ENCODE results near the gene KIF3B. TPM values are rescaled to one million over a fixed set of nuclear protein-coding genes. Genes with fewer than 3 reads are reported as not detected.

Gene KIF3B
- total and polyA plus RNA-seq, 2 of the 13 experiments (the other 11 are each of a cell fraction or from before 2014, with no cell fraction given), result 23.6 to 28.8 TPM

GRCh38 chr20:32354592-32355416 lies 77.4 kb downstream of the KIF3B start (continued):
- TF ChIP-seq HMGXB4 (CRISPR knock-in tag; IDR thresholded peaks at IDR 0.05; ENCODE audit: borderline replicate concordance in 1 of 2, low read depth in 1 of 2) (no peak), SETDB1 (CRISPR knock-in tag; IDR thresholded peaks at IDR 0.05; ENCODE audit: borderline replicate concordance) (no peak), ZNF569 (CRISPR knock-in tag; IDR thresholded peaks at IDR 0.05; ENCODE audit: borderline replicate concordance) (no peak), TARDBP (CRISPR knock-in tag; IDR thresholded peaks at IDR 0.05) (peak; percentile 70; the same call in 1 of the 2 replicates), KLF15 (CRISPR knock-in tag; IDR thresholded peaks at IDR 0.05; ENCODE audit: borderline replicate concordance) (no peak), DPF2 (CRISPR knock-in tag; IDR thresholded peaks at IDR 0.05; ENCODE audit: borderline replicate concordance, low read depth) (peak; percentile 73), TOPORS (CRISPR knock-in tag; IDR thresholded peaks at IDR 0.05) (no peak), ZBTB8A (CRISPR knock-in tag; IDR thresholded peaks at IDR 0.05; ENCODE audit: borderline replicate concordance, low read depth) (no peak), ATF1 (CRISPR knock-in tag; IDR thresholded peaks at IDR 0.05) (0 out of 2 replicates have a peak, but pooled peaks have one; percentile 4), ARNTL (CRISPR knock-in tag; IDR thresholded peaks at IDR 0.05) (no peak), ERF (CRISPR knock-in tag; IDR thresholded peaks at IDR 0.05) (peak; percentile 41; the same call in 1 of the 2 replicates), REL (CRISPR knock-in tag; conservative IDR thresholded peaks at IDR 0.05) (no peak)
- TF ChIP-seq, protein P1, sequence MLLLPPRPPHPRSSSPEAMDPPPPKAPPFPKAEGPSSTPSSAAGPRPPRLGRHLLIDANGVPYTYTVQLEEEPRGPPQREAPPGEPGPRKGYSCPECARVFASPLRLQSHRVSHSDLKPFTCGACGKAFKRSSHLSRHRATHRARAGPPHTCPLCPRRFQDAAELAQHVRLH (CRISPR knock-in tag; IDR thresholded peaks at IDR 0.05; ENCODE audit: borderline replicate concordance, low read depth), result peak; percentile 42; the same call in 1 of the 2 replicates
- TF ChIP-seq, protein P2, sequence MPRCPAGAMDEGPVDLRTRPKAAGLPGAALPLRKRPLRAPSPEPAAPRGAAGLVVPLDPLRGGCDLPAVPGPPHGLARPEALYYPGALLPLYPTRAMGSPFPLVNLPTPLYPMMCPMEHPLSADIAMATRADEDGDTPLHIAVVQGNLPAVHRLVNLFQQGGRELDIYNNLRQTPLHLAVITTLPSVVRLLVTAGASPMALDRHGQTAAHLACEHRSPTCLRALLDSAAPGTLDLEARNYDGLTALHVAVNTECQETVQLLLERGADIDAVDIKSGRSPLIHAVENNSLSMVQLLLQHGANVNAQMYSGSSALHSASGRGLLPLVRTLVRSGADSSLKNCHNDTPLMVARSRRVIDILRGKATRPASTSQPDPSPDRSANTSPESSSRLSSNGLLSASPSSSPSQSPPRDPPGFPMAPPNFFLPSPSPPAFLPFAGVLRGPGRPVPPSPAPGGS (CRISPR knock-in tag; IDR thresholded peaks at IDR 0.05), result no peak
- TF ChIP-seq, protein P3, sequence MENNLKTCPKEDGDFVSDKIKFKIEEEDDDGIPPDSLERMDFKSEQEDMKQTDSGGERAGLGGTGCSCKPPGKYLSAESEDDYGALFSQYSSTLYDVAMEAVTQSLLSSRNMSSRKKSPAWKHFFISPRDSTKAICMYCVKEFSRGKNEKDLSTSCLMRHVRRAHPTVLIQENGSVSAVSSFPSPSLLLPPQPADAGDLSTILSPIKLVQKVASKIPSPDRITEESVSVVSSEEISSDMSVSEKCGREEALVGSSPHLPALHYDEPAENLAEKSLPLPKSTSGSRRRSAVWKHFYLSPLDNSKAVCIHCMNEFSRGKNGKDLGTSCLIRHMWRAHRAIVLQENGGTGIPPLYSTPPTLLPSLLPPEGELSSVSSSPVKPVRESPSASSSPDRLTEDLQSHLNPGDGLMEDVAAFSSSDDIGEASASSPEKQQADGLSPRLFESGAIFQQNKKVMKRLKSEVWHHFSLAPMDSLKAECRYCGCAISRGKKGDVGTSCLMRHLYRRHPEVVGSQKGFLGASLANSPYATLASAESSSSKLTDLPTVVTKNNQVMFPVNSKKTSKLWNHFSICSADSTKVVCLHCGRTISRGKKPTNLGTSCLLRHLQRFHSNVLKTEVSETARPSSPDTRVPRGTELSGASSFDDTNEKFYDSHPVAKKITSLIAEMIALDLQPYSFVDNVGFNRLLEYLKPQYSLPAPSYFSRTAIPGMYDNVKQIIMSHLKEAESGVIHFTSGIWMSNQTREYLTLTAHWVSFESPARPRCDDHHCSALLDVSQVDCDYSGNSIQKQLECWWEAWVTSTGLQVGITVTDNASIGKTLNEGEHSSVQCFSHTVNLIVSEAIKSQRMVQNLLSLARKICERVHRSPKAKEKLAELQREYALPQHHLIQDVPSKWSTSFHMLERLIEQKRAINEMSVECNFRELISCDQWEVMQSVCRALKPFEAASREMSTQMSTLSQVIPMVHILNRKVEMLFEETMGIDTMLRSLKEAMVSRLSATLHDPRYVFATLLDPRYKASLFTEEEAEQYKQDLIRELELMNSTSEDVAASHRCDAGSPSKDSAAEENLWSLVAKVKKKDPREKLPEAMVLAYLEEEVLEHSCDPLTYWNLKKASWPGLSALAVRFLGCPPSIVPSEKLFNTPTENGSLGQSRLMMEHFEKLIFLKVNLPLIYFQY (CRISPR knock-in tag; IDR thresholded peaks at IDR 0.05; ENCODE audit: borderline replicate concordance), result peak; percentile 15; the same call in 1 of the 2 replicates
- TF ChIP-seq, protein P4, sequence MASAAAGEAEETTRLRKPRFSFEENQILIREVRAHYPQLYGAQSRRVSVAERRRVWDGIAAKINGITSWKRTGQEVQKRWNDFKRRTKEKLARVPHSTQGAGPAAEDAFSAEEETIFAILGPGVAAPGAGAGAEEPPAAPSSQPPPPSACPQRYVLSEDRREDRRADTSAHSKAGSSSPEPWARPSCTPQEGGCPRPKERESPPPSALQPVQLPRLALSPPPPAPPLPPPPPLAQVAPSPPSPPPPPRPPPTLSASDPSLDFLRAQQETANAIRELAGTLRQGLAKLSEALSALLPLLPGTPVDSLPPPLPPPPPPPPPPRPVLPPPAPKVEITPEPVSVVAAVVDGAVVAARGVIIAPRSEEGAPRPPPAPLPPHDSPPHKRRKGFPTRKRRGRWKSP (CRISPR knock-in tag; IDR thresholded peaks at IDR 0.05), result 0 out of 2 replicates have a peak, but pooled peaks have one; percentile 19
- TF ChIP-seq, protein P5, sequence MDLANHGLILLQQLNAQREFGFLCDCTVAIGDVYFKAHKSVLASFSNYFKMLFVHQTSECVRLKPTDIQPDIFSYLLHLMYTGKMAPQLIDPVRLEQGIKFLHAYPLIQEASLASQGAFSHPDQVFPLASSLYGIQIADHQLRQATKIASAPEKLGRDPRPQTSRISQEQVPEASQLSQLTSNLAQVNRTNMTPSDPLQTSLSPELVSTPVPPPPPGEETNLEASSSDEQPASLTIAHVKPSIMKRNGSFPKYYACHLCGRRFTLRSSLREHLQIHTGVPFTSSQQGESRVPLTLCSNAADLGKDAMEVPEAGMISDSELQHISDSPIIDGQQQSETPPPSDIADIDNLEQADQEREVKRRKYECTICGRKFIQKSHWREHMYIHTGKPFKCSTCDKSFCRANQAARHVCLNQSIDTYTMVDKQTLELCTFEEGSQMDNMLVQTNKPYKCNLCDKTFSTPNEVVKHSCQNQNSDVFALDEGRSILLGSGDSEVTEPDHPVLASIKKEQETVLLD (CRISPR knock-in tag; IDR thresholded peaks at IDR 0.05; ENCODE audit: low read depth), result no peak
